ENCODE data around the gene NLRP8.
"Not testable (repeated sequence)": the region's sequence is repeated elsewhere in the genome, so short reads cannot be mapped to it uniquely, and the experiment has no call there.

NLRP8 gene

GRCh38 chr19:55980415-55980814, 32.8 kb downstream of the NLRP8 start:
- DNase-seq, result no peak

DNA sequence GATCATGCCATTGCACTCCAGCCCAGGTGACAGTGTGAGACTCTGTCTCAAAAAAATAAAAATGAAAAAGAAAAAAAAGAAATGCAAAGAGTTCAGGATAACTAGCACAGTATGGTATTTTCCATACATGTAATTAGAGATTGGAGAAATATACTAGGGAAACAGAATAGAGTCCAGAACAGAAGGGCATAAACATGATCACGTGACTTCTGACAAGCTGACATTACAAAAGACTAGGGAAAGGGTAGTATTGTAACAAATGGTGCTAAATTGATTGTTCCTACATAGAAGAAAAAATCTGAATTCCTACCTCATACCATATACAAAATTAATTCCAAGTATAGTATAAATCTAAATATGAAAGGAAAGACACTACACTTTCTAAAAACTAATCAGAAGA, 37.6 kb downstream of the NLRP8 start:
- DNase-seq, result no peak

DNA sequence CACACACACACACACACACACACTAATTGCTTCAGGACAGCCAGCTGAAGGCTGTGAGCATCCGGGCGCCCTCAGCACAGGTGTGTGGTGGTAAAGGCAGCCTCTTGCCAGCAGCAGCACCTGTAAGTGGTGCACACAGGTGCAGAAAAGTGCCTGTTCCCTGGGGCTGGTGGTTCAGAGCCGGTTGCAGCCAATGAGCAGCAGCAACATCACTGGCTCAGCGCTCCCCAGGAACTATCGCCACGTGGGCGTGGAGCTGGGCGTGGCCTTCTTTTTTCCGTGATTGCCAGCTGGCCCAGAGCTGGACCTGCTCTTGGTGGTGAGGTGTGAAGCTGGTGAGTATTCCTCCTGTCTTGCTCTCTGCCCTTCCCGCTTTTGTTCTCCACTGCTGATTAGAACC, 38.9 kb downstream of the NLRP8 start, which contains the start of gene NLRP5:
NLRP5 (plus strand) TSS at position 289 of the 400 bp plus-strand sequence.
- no peak for DNase-seq

DNA sequence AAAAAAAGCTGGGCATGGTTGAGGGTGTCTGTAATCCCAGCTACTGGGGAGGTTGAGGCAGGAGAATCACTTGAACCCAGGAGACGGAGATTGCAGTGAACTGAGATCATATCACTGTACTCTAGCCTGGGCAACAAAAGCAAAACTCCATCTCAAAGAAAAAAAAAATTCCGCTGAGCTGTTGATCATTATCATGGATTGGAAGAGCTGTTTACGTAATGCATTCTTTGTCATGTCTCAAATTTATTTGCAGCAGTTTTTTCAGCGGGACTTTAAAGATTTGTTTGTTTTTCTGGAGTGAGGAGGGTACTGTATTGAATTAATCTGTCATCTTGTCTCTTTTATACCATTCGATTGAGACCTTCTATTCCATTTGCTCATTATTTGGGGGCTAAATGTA, 43.2 kb downstream of the NLRP8 start:
- DNase-seq, result no peak

GRCh38 chr19:55993492-55993891, 45.9 kb downstream of the NLRP8 start:
- no peak for DNase-seq

DNA sequence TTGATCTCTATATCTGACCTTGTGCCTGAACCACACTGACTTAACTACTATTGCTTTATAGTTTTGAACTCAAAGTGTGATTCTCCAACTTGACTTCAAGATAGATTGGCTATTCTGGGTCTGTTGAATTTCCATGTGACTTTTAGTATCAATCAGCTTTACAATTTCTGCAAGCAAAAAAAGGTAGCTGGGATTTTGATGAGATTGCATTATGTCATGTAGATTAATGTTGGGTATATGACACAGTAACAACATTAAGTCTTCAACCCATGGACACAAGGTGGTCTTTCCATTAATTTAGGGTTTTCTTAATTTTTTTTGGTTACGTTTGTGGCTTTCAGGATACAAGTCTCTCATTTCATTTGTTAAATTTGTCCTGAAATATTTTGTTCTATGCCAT, 67.1 kb downstream of the NLRP8 start:
- no peak for DNase-seq

DNA sequence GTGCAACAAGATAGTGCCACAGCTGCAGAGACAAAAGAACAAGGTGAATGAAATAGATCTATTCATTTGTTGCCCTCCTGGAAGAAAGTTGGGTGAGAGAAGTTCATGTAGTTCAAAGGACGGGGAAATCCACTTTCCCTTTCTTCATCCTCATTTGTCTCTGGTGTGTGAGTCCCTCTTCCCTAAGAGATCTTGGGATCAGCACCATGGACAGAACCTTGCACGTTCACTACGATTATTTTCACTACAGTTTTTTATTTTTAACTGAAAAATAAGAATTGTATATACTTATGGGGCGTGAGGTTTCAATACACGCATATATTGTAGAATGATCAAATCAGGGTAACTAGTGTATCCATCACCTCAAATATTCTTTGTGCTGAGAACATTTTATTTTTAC, 68.1 kb downstream of the NLRP8 start:
- no peak for DNase-seq

DNA sequence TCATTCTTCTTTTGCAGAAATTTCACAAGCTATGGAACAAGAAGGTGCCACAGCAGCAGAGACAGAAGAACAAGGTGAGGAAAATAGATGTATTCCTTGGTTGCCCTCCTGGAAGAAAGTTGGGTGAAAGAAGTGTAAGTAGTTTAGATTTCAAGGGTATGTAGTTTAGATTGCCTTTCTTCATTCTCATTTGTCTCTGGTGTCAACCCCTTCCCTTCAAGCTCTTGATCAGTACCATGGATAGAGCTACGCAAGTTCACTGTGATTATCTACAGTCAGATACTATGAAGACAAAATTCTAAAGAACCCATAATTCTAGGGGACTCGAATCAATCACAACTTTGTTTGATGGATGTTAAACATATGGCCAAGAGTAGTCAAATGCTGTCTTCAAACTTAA, 71.7 kb downstream of the NLRP8 start:
- DNase-seq, result not testable (repeated sequence)

- DNase-seq, result not testable (repeated sequence)
Measured at GRCh38 chr19:56020355-56020975, 72.8 kb downstream of the NLRP8 start.

- DNase-seq, result no peak
Measured at GRCh38 chr19:56026769-56027168, 79.1 kb downstream of the NLRP8 start.

All from inflammatory macrophage treated with lipopolysaccharide for 4 hours (primary cell).